Left ventricle myocardium inferior (tissue), 1 donor: ENCODE measurements around the gene JCAD. TPM values are rescaled to one million over a fixed set of nuclear protein-coding genes. Genes with fewer than 3 reads are reported as not detected.

Experiments
- DNase-seq: peaks from one replicate; pipeline ENCODE4 v3.0.0-alpha.2; 2020
- H3K27ac ChIP-seq: fragments of 200-600 bp; replicated peaks from 2 replicates; pipeline ENCODE4 v1.8.0; 2021
- H3K27me3 ChIP-seq: fragments of 200-600 bp; 2 replicates; pipeline ENCODE4 v1.8.0; 2021; ENCODE audit warnings: low read depth
- H3K36me3 ChIP-seq: fragments of 200-600 bp; 2 replicates; pipeline ENCODE4 v1.8.0; 2021
- H3K4me1 ChIP-seq: fragments of 200-600 bp; 2 replicates; pipeline ENCODE4 v1.8.0; 2021
- H3K4me3 ChIP-seq: fragments of 200-600 bp; 2 replicates; pipeline ENCODE4 v1.8.0; 2021; ENCODE audit warnings: mild to moderate bottlenecking, moderate library complexity
- H3K9me3 ChIP-seq: fragments of 200-600 bp; replicated peaks from 2 replicates; pipeline ENCODE4 v1.8.0; 2021
- CTCF ChIP-seq: fragments of 200-600 bp; IDR thresholded peaks from 2 replicates; pipeline ENCODE4 v1.8.0; 2021; ENCODE audit warnings: antibody characterized with exemption, mild to moderate bottlenecking, borderline replicate concordance
- intact Hi-C: fragments of 100-400 bp; cut with micrococcal nuclease; formaldehyde crosslinking; loops from one replicate; pipeline ENCODE4 v1.11.0; 2022
- total RNA-seq: library from RNA; stranded (reverse); fragmentation: NEBNext Ultra II Directional; extraction: Animal tissue kit (Norgen Biotek cat#: 25700); gene quantifications from one replicate; pipeline ENCODE4 v1.2.1, GENCODE V29; 2021
- donor health status: DM: no; HTN: yes; CAD: no; lungs with severe emphysema.

Gene JCAD
- total RNA-seq, 1 donor from 2014 or later, result 23.5 TPM

- intact Hi-C loops, result no loop called here
- H3K4me3 ChIP-seq, result no peak overlapping the region
- H3K4me1 ChIP-seq, result no peaks in the 10 kb centered on the region
- H3K9me3 ChIP-seq, result no peaks in the 10 kb centered on the region
- no peaks in the 10 kb centered on the region for H3K36me3 ChIP-seq
- no peak for TF ChIP-seq CTCF
- no peak overlapping the region for H3K27ac ChIP-seq
- H3K27me3 ChIP-seq, result no peaks in the 10 kb centered on the region
- DNase-seq, result no peak
Observed at GRCh38 chr10:29992914-29993313, 66.5 kb downstream of the JCAD start.

DNA sequence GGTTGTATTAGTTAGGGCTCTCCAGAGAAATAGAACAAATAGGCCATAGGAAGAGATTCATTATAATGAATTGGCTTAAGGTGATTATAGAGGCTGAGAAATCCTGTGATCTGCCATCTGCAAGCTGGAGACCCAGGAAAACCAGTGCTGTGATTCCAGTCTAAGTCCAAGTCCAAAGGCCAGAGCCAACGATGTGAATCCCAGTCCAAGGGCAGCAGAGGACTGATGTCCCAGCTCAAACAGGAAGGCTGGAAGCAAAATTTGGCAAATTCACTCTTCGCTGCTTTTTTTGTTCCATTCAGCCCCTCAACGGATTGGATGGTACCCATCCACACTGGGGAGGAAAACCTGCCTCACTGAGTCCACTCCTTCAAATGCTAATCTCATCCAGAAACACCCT lies 68.0 kb downstream of the JCAD start:
- DNase-seq, result no peak
- Histone ChIP-seq H3K27ac (no peak overlapping the region), H3K9me3 (no peaks in the 10 kb centered on the region), H3K27me3 (no peaks in the 10 kb centered on the region), H3K4me1 (no peaks in the 10 kb centered on the region), H3K36me3 (no peaks in the 10 kb centered on the region), H3K4me3 (no peak overlapping the region)
- intact Hi-C loops, result no loop called here
- TF ChIP-seq CTCF, result no peak

GRCh38 chr10:29987471-29987870 lies 71.9 kb downstream of the JCAD start:
- DNase-seq, result no peak
- intact Hi-C loops, result no loop called here
- Histone ChIP-seq H3K4me3 (no peak overlapping the region), H3K4me1 (no peaks in the 10 kb centered on the region), H3K27me3 (no peaks in the 10 kb centered on the region), H3K36me3 (no peaks in the 10 kb centered on the region), H3K27ac (no peak overlapping the region), H3K9me3 (peaks cover 11% of the 10 kb centered on the region)
- no peak for TF ChIP-seq CTCF

DNA sequence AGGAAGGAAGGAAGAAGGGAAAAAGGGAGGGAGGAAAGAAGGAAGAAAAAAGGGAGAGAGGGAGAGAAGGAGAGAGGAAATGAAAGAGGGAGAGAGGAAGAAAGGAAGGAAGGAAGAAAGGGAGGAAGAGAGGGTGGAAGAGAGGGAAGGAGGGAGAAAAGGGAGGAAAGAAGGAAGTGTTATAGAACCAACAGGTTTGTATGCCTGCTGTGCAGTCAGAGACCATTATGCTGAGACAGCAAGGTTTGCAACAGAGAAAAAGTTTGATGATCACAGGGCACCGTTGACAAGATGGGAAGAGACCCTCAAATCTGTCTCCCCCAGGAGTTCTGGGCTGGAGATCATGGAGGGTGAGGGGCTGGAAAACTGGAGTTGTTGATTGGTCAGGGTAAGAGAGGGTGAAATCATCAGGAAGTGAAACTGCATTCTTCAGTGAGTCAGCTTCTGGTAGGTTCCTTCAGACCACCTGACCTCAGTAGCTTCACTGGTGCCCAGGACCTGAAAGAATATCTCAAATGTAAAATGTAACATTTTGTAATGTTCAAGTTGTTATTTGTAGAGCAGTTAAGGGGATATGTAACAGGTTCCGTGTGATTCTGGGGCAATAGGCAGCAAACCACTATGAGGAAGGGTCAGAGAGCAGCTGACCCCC lies 76.3 kb downstream of the JCAD start:
- Histone ChIP-seq H3K9me3 (peaks cover 14% of the 10 kb centered on the region), H3K4me3 (no peak overlapping the region), H3K27ac (no peak overlapping the region), H3K36me3 (no peaks in the 10 kb centered on the region), H3K4me1 (no peaks in the 10 kb centered on the region), H3K27me3 (no peaks in the 10 kb centered on the region)
- intact Hi-C loops, result no loop called here
- no peak for TF ChIP-seq CTCF
- DNase-seq, result no peak

DNA sequence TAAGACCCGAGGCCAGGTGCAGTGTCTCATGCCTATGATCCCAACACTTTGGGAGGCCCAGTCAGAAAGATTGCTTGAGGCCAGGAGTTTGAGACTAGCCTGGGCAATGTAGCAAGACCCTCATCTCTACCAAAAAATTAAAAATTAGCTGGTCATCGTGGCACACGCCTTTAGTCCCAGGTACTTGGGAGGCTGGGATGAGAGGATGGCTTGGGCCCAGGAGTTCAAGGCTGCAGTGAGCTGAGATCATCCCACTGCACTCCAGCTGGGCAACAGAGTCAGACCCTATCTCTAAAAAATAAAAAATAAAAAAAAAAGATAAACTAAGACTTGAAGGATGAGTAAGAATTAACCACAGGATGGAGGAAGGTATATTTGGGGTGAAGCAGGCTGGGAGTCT lies 77.9 kb downstream of the JCAD start:
- Histone ChIP-seq H3K4me1 (no peaks in the 10 kb centered on the region), H3K9me3 (peaks cover 14% of the 10 kb centered on the region), H3K36me3 (no peaks in the 10 kb centered on the region), H3K27me3 (no peaks in the 10 kb centered on the region), H3K27ac (no peak overlapping the region), H3K4me3 (no peak overlapping the region)
- no peak for DNase-seq
- no peak for TF ChIP-seq CTCF
- intact Hi-C loops, result no loop called here
